HEK293 (cell line): ENCODE results near the gene CSAD.

Experiments used
- CTCF ChIA-PET: fragments of 350-600 bp; formaldehyde crosslinking; extraction: SDS; loops from one replicate; lab custom pipeline; 2021; ENCODE audit warnings: antibody characterized with exemption; lab: Yijun Ruan, JAX
- POLR2A ChIA-PET: fragments of 300-600 bp; formaldehyde crosslinking; extraction: SDS; loops from one replicate; lab custom pipeline; 2020; ENCODE audit warnings: antibody characterized with exemption, inconsistent platforms; lab: Yijun Ruan, JAX
- H3K27ac ChIP-seq: fragments of 200-500 bp; sonication (Bioruptor generic); 2 replicates; pipeline ENCODE4 v1.5.1; 2014; ENCODE audit warnings: low read depth, low read length, control low read depth, inconsistent platforms; ENCODE audit errors: extremely low read depth
- H3K36me3 ChIP-seq, 2 experiments: fragments of 200-500 bp in 1 of 2; sonication (Bioruptor generic) in 1 of 2; 1 replicate in 1 of 2; 2 replicates in 1 of 2; pipeline ENCODE4 v1.5.1; 2014 to 2017; ENCODE audit warnings: inconsistent platforms in 2 of 2, low read length in 2 of 2; ENCODE audit not compliant: control insufficient read depth in 2 of 2, insufficient read depth in 1 of 2
- H3K4me1 ChIP-seq: fragments of 200-500 bp; sonication (Bioruptor generic); 2 replicates; pipeline ENCODE4 v1.5.1; 2014; ENCODE audit warnings: mild to moderate bottlenecking, low read length, inconsistent platforms; ENCODE audit not compliant: control insufficient read depth, insufficient read depth
- H3K4me3 ChIP-seq: 2 replicates; pipeline ENCODE4 v1.5.1; 2011; ENCODE audit warnings: low read depth, mild to moderate bottlenecking, control low read depth, low read length, moderate library complexity
- H3K9me3 ChIP-seq: fragments of 200-500 bp; sonication (Bioruptor generic); 2 replicates; pipeline ENCODE4 v1.5.1; 2014; ENCODE audit warnings: low read depth, low read length, inconsistent platforms; ENCODE audit not compliant: control insufficient read depth, insufficient read depth
- ELK4 ChIP-seq: IDR thresholded peaks from 2 replicates; pipeline ENCODE4 v1.6.1; 2011; ENCODE audit warnings: mild to moderate bottlenecking, low read depth, low read length, borderline replicate concordance
- GLIS1 ChIP-seq: fragments of 450-650 bp; formaldehyde crosslinking; IDR thresholded peaks from 2 replicates; pipeline ENCODE4 v1.5.1; 2016; ENCODE audit warnings: missing biosample characterization, missing genetic modification characterization
- GLIS2 ChIP-seq: fragments of 450-650 bp; formaldehyde crosslinking; IDR thresholded peaks from 2 replicates; pipeline ENCODE4 v1.5.1; 2016; ENCODE audit warnings: missing biosample characterization, missing genetic modification characterization
- HIC1 ChIP-seq: fragments of 450-650 bp; formaldehyde crosslinking; IDR thresholded peaks from 2 replicates; pipeline ENCODE4 v1.5.1; 2016; ENCODE audit warnings: missing biosample characterization, missing genetic modification characterization
- PRDM1 ChIP-seq: fragments of 450-650 bp; formaldehyde crosslinking; IDR thresholded peaks from 2 replicates; pipeline ENCODE4; 2016; ENCODE audit warnings: missing biosample characterization, missing genetic modification characterization
- REPIN1 ChIP-seq: fragments of 450-650 bp; formaldehyde crosslinking; IDR thresholded peaks from 2 replicates; pipeline ENCODE4 v1.5.1; 2017; ENCODE audit warnings: missing biosample characterization, missing genetic modification characterization, low read depth
- SCRT1 ChIP-seq: fragments of 450-650 bp; formaldehyde crosslinking; IDR thresholded peaks from 2 replicates; pipeline ENCODE4 v1.5.1; 2016; ENCODE audit warnings: missing biosample characterization, missing genetic modification characterization, borderline replicate concordance
- ZFHX2 ChIP-seq: fragments of 450-650 bp; formaldehyde crosslinking; conservative IDR thresholded peaks from 2 replicates; pipeline ENCODE4 v1.5.1; 2016; ENCODE audit warnings: missing biosample characterization, missing genetic modification characterization
- ZFP41 ChIP-seq: fragments of 450-650 bp; formaldehyde crosslinking; IDR thresholded peaks from 2 replicates; pipeline ENCODE4 v1.5.1; 2016; ENCODE audit warnings: missing biosample characterization, missing genetic modification characterization, borderline replicate concordance
- ZNF114 ChIP-seq: fragments of 450-650 bp; formaldehyde crosslinking; IDR thresholded peaks from 2 replicates; pipeline ENCODE4 v1.5.0; 2017; ENCODE audit warnings: missing biosample characterization, missing genetic modification characterization
- ZNF157 ChIP-seq: fragments of 450-650 bp; formaldehyde crosslinking; IDR thresholded peaks from 2 replicates; pipeline ENCODE4 v1.5.1; 2016; ENCODE audit warnings: missing biosample characterization, missing genetic modification characterization
- ZNF18 ChIP-seq: fragments of 450-650 bp; formaldehyde crosslinking; IDR thresholded peaks from 2 replicates; pipeline ENCODE4 v1.5.1; 2016; ENCODE audit warnings: missing biosample characterization, missing genetic modification characterization
- ZNF398 ChIP-seq: fragments of 450-650 bp; formaldehyde crosslinking; IDR thresholded peaks from 2 replicates; pipeline ENCODE4 v1.5.1; 2017; ENCODE audit warnings: missing biosample characterization, missing genetic modification characterization
- ZNF510 ChIP-seq: fragments of 450-650 bp; formaldehyde crosslinking; IDR thresholded peaks from 2 replicates; pipeline ENCODE4 v1.5.1; 2018; ENCODE audit warnings: mild to moderate bottlenecking, missing genetic modification characterization, missing biosample characterization; ENCODE audit not compliant: insufficient replicate concordance
- ZNF580 ChIP-seq: fragments of 450-650 bp; formaldehyde crosslinking; IDR thresholded peaks from 2 replicates; pipeline ENCODE4 v1.5.1; 2016; ENCODE audit warnings: missing biosample characterization, missing genetic modification characterization
- ZNF600 ChIP-seq: fragments of 450-650 bp; formaldehyde crosslinking; IDR thresholded peaks from 2 replicates; pipeline ENCODE4 v1.5.1; 2016; ENCODE audit warnings: missing biosample characterization, missing genetic modification characterization

The CSAD gene

GRCh38 chr12:53223389-53224060 lies 42.8 kb upstream of the CSAD start (continued):
- TF ChIP-seq HIC1 (0 out of 2 replicates have a peak, but pooled peaks have one; percentile 4), REPIN1 (tag by site-specific recombination) (no peak), ZFHX2 (tag by site-specific recombination) (no peak), ZNF398 (tag by site-specific recombination) (peak; percentile 30; the same call in 1 of the 2 replicates), ZFP41 (tag by site-specific recombination) (no peak), ZNF114 (no peak), PRDM1 (tag by site-specific recombination) (peak; percentile 50; the same call in 1 of the 2 replicates), GLIS1 (tag by site-specific recombination) (no peak), ZNF157 (tag by site-specific recombination) (0 out of 2 replicates have a peak, but pooled peaks have one; percentile 34), ZNF600 (no peak)

GRCh38 chr12:53222806-53223261 lies 42.1 kb upstream of the CSAD start:
- POLR2A ChIA-PET, result interaction anchor here (0.5 to 0.6 kb wide), 2 partner anchors 12 to 113 kb away, joined by 3 to 4 read pairs; no protein-coding TSS in a partner anchor
- no peak overlapping the region for H3K4me3 ChIP-seq

More at GRCh38 chr12:53222806-53223261, 42.1 kb upstream of the CSAD start:
- H3K9me3 ChIP-seq, result no peaks in the 10 kb centered on the region
- no peaks in the 10 kb centered on the region for H3K36me3 ChIP-seq
- TF ChIP-seq ZNF510 (tag by site-specific recombination), result no peak
- no peak for TF ChIP-seq SCRT1
- TF ChIP-seq HIC1, result 0 out of 2 replicates have a peak, but pooled peaks have one; percentile 2
- TF ChIP-seq ZNF18 (tag by site-specific recombination), result no peak
- TF ChIP-seq ZNF580, result no peak
- peak; percentile 39; the same call in 1 of the 2 replicates for TF ChIP-seq GLIS2 (tag by site-specific recombination)
- TF ChIP-seq ELK4, result no peak
- no peak for TF ChIP-seq ZNF398 (tag by site-specific recombination)
- H3K27ac ChIP-seq, result no peak overlapping the region
- CTCF ChIA-PET, result interaction anchor here (1.1 to 1.2 kb wide), 2 partner anchors 8 to 9 kb away, joined by 4 to 5 read pairs; no protein-coding TSS in a partner anchor
- peaks cover 4% of the 10 kb centered on the region for H3K4me1 ChIP-seq
